ENCODE measurements around the gene HSPBAP1.
"Not testable (repeated sequence)": the region's sequence is repeated elsewhere in the genome, so short reads cannot be mapped to it uniquely, and the experiment has no call there.

HSPBAP1 gene

DNA sequence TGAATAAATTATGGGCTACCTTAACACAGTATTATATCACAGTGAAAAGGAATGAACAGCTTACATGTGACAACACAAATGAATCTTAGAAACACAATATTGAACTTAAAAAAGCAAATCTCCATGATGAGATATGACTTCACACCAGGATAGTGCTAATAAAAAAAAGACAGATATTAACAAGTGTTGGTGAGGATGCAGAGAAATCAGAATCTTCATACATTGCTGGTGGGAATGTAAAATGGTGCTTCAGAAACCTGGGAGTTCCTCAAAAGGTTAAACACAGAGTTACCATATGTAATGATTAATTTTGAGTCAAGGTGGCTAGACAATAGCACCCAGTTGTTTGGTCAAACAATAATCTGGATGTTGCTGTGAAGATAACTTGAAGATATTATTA, 51.4 kb downstream of the HSPBAP1 start:
- no peak for DNase-seq

DNA sequence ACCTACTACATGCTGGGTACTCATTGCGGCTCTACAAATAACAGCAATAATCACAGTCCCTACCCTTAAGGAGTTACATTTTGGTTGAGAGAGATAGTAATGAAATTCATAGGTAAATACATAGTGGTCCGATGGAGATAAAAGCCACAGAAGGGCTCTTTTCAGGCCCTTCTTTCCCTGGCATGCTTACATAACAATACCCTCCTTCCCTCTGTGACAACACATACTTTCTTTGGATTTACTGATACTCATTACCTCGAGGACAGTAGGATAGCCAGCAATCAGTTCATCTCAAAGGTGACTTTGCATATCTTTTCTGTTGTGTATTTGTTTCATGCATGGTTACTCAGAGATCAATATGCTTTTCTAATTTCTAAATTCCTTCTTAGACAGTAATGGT, 54.5 kb downstream of the HSPBAP1 start:
- no peak for DNase-seq

DNA sequence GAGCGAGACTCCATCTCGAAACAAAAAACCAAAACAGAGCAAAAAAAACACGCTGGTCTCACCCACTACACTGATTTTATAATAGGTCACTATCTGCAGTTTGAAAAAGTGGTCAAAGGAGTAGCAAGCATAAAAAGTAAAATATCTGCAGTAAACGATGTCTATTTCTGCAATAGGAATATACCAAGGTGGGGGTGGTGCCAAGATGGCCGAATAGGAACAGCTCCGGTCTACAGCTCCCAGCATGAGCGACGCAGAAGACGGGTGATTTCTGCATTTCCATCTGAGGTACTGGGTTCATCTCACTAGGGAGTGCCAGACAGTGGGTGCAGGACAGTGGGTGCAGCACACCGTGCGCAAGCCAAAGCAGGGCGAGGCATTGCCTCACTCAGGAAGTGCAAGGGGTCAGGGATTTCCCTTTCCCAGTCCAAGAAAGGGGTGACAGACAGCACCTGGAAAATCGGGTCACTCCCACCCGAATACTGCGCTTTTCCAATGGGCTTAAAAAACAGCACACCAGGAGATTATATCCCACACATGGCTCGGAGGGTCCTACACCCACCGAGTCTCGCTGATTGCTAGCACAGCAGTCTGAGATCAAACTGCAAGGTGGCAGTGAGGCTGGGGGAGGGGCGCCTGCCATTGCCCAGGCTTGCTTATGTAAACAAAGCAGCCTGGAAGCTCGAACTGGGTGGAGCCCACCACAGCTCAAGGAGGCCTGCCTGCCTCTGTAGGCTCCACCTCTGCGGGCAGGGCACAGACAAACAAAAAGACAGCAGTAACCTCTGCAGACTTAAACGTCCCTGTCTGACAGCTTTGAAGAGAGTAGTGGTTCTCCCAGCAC, 60.7 kb downstream of the HSPBAP1 start:
- DNase-seq, result not testable (repeated sequence)

DNA sequence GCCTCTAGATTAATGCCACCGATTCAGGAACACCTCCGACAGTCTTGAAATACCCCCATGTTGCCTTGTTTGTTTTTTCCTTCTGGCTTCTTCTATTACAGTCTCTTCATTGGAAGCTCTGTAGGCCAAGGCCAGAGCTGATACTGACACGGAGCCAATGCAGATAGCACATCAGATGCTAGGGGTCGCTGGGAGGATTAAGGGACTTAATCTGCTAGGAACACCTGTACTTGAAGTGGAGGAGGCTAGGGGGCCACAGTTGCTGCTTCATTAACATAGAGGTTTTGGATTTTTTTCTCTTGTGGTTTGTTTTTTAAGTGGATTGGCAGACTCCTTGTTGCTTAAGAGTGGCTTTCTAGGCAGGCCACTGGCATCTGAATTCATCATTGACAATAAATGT, 63.4 kb downstream of the HSPBAP1 start:
- DNase-seq, result no peak

DNA sequence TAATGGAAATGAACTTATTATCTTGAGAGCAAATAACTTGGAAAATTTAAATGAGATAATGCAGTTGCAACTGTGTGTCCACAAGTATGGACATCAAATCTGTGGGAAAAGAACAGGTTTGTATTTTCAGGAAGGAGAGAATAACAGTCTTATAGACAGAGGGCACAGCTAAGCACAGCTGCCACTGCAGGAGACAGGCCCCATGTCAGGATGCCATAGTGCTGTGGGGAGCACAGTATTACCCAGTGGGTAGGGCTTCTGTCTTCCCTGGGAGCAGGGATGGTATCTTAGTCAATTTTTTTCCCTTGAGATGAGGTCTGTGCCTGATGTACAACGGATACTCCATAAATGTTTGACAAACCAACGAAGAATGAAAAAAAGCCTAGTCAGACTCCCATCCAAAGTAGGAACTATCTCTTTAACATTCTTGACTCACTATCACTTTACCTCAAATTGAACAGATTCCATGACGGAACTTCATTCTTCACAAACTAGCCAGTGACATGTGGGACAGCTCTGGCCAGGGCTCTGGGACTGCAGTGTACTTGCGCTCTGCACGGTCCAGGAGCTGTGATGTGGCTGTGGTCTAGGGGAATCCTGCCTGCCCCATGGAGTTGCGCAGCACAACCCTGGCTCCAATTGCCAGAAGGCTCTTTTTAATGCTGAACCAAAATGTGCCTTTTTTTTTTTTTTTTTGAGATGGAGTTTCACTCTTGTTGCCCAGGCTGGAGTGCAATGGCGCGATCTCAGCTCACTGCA, 64.7 kb downstream of the HSPBAP1 start:
- DNase-seq, result no peak

DNA sequence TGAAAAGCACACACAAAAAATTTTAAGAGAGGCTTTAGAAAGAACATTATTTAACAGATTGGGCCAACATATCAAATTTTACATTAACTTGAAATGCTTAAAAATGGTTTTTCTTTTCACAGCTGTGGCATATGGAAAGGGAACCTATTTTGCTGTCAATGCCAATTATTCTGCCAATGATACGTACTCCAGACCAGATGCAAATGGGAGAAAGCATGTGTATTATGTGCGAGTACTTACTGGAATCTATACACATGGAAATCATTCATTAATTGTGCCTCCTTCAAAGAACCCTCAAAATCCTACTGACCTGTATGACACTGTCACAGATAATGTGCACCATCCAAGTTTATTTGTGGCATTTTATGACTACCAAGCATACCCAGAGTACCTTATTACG, 65.4 kb downstream of the HSPBAP1 start:
- DNase-seq, result no peak

DNA sequence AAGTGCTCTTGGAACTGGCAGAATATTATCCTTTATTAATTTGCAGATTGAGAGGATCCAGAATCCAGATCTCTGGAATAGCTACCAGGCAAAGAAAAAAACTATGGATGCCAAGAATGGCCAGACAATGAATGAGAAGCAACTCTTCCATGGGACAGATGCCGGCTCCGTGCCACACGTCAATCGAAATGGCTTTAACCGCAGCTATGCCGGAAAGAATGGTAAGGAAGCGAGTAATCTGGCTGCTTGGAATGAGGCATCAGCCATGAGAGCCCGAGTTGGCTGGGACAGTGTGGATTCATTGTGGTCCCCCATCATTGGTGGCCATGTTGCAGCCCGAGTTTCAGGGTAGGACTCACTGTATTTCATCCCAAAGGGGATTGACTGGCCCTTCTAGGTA, 65.9 kb downstream of the HSPBAP1 start:
- no peak for DNase-seq

DNA sequence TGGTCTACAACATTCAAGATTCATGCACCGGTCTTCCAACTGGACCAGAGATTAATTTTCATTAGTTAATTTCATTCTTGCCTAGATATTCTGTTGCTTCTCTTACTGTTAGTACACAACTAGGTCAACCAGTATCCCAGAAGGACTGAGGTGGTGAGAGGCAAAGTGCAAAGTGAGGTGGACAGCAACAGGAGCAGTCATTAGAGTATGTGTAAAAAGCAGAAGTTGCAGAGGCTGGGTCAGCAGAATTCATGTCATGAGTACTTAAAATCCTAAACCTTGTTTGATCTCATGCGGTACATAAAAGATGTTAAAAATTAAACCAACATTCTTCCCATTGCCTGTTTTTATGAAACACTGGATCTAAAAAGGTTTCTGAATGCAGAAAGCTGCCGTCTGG, 66.3 kb downstream of the HSPBAP1 start:
- no peak for DNase-seq

DNA sequence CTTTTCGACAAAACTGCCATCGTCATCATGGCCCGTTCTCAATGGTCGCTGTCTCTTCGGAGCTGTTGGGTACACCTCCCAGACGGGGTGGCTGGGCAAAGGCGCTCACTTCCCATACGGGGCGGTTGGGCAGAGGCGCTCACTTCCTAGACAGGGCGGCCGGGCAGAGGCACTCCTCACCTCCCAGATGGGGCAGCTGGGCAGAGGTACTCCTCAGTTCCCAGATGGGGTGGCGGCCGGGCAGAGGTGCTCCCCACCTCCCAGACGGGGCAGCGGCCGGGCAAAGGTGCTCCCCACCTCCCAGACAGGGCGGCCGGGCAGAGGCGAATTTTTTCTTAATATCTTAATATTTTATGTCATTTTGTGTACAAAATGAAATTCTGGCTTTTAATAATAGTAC, 68.5 kb downstream of the HSPBAP1 start:
- DNase-seq, result no peak

DNA sequence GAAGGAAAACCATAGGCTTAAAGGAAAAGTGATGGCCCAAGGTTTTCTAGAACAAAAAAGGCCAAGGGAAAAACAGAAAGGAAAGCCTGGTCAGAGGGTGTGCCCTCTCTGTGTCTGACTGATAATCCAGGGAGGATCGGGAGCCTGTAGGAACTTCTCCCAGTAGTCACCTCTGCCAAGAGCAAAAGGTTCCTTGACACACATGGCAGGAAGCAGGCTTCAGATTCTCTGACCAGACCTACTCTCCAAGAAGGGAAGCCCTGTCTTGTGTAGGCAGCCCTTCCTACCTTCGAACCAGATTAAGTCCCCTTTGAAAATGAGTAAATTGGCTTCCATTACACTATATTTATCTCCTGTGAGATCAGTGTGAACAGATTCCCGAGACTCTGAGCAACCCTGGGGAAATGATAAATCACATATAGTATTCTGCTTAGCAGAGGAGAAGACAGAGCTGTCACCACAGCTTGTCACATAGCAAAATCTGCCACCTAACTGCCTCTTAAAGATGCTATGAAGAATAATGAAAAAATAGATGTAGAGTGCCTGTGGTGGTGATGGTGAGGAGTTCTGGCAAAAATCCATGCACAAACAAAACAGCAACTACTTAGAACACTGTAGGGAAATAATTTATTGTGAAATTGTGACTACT, 74.2 kb downstream of the HSPBAP1 start:
- DNase-seq, result no peak

DNA sequence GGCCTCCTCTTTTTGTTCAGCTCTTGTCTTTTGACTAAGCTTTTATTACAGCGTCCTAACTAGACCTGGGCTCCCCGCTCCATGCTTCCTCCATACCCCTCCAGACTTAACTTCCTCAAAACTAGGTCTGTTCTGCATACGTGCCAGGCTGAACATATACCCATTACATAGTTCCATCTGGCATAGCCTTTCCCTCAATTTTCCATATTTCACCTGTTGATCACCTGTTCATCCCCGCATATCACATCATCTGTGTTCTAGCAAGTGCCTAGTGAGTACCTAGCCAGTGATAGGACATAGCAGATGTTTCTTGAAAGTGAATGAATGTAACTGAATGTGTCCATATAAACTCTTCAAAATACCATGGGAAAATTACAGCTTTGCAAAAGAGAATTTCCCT, 77.0 kb downstream of the HSPBAP1 start:
- no peak for DNase-seq

DNA sequence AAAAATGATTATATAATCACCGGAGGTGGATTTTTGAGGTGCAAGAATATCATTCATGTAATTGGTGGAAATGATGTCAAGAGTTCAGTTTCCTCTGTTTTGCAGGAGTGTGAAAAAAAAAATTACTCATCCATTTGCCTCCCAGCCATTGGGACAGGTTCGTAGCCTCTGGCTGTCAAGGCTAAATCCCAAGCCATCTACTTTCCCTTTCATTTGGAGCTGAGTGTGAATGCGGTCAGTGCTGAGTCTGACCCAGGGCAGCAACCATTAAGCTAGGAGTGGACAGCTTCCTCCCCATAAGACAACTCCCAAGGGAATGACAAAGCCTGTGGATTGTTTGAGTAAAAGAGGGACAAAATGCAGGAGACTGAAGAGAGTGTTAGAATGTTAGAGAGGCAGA, 79.4 kb downstream of the HSPBAP1 start:
- DNase-seq, result no peak

DNA sequence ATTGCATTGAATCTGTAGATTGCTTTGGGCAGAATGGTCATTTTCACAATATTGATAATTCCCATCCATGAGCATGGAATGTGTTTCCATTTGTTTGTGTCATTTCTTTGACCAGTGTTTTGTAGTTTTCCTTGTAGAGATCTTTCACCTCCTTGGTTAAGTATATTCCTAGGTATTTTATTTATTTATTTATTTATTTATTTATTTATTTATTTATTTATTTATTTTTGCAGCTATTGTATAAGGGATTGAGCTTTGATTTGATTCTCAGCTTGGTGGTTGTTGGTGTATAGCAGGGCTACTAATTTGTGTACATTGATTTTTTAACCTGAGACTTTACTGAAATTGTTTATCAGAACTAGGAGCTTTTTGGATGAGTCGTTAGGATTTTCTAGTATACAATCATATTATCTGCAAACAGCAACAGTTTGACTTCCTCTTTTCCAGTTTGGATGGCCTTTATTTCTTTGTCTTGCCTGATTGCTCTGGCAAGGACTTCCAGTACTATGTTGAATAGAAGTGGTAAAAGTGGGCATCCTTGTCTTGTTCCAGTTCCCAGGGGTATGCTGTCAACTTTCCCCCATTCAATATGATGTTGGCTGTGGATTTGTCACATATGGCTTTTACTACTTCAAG, 82.9 kb downstream of the HSPBAP1 start:
- DNase-seq, result not testable (repeated sequence)

DNA sequence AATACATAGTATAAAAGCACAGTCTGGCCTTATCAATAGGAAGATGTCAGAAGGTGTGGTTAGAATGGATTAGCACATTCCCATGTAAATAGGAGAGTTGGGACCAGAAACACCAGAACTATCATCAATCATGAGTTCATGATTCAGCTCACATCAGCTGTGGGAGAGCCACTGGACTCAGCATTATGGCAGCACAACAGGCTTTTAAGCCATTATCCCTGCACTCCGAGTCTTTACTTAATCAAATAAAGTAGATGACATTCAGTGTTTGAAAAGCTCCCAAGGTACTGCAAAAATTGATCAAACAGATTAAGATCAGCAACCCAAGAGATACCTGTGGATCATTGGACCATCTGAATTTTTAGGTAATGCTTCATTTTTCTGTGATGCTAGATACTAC, 88.3 kb downstream of the HSPBAP1 start:
- no peak for DNase-seq

DNA sequence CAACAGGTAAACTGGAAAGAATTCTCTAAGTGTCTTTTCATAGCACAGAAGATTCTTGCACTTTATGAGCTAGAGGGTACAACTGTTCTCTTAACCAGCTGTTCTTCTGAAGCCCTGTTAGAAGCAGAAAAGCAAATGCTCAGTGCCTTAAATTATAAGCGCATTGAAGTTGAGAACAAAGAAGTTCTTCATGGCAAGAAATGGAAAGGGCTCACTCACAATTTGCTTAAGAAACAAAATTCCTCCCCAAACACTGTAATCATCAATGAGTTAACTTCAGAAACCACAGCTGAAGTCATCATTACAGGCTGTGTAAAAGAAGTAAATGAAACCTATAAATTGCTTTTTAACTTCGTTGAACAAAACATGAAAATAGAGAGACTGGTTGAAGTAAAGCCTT, 93.4 kb downstream of the HSPBAP1 start:
- no peak for DNase-seq

DNA sequence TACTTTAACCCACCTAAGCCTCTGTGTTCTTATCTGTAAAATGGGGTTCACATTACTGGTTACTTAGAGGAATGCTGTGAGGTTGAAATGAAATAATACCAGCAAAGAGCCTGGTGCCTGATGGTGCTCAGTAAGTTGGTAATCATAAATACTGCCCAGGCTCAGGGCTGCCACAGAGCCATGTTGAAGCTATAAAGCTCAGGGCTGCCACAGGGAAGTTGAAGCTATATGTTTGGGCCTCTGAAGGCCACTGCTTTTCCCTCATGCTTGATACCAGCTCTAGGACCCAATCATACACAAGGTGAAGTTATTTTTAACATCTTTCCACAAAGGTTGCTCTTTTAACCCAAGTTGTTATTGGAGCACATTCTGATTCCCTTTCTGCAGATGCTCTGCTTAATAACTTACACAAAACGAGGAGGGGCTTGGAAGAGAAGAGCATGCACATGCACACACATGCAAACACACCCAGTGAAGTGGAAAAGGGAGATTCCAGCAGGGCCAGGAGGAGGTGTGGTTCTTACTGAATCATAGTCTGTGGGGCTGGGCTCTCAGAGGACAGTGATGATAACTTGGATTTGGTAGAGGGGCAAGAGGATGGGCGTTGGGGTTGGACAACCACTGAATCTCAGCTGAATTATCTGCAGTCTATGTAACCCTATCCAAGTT, 95.5 kb downstream of the HSPBAP1 start:
- no peak for DNase-seq

DNA sequence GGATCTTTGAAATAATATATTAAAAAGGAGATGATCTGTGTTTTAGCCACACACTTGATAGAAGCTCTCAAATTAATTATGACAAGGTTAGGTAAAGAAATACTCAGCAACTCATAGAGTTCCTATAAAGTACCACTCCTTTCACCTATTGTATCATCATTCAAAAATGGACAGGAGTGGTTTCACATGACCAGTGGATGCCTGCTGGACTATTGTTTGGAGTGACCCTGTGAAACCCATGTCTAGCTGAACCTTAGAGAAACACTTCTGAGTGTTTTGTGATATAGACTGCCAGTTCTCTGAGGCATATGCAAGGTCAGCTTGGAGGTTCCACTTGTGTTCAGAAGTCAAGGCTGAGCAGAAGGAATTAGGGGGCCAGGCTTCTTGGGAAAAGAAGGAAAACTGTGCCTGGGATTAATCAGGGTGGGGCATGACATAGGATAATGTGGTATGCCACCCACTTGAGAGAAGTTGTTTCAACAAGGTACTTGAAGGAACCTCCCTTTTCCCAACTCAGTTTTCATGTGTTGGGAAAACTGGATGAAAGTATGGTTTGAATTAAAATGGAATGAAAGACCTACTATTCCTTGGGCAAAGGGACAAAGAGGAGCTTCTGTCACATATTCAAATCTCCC, 97.6 kb downstream of the HSPBAP1 start:
- no peak for DNase-seq

DNA sequence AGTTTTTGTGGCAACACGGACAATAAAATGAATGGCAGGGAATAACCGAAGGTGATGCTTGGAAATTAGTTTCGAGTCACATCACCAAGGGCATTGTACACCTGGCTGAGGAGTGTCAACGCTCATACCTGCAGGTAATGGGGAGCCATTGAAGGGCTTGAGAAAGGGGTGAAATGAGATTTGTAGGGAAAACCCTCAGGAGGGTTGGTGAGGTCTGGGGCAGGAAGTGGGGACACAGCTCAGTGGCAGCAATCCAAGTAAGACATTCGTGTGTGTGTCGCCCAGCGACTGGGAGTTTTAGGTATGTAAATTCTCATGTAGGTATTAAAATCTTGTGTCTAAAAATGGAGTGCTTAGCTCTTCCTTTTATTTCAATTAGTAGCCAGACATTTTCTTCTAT, 98.7 kb downstream of the HSPBAP1 start:
- DNase-seq, result no peak

DNA sequence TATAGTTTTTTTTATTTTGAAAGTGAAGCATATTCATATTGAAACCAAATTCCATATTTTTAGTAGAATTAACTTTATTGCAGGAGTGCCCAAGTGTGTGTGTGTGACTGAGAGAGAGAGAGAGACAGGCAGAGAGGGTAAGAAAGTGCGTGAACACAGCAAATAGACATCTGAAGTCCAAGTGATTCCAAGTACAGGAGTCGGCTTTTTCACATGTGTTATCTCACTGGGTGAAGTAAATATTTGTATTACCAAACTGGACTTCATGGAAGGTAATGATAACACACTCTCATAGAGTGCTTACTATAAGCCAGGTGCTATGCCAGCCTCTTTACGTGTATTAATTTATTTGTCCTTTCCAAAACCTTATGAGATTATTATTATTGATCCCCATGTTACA, 101.0 kb downstream of the HSPBAP1 start:
- no peak for DNase-seq

DNA sequence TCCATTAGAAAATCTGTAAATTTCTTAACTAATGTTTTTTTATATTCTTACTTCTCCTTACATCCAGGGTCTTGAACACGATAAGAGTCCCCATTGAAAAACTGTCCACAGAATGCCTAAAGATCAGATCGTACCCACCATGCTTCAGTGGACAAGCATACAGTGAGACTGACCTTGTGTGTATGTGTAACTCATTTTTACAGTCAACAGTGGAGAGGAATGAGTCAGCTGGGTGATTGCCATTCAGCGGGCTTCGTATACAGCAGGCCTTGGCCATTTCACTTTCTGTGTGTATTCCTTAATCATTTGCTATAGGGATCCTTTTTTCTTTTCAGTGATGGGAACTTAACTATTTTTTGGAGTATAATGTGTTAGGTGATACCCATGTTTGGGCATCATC, 102.4 kb downstream of the HSPBAP1 start:
- DNase-seq, result no peak

DNA sequence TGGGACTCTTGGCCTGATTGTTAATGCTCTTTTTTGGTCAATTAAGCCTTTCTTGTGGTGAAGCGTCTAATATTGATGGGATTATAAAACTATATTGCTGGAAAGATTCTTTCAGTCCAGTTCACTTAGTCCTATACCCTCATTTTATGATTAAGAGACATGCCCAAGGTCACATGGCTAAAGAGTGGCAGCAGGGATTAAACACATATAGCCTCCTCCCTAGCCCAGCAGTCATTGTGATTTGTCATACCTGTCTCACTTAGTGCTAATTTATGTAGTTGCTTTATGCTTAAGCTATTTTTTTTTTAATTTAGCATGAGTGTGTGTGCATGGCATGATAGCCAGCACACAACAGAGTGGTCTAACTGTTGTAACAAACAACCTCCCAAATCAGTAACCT, 103.5 kb downstream of the HSPBAP1 start:
- DNase-seq, result no peak
